HCT116 (cell line): Measurements from ENCODE around the gene HDGF. TPM values are rescaled to one million over a fixed set of nuclear protein-coding genes. Genes with fewer than 3 reads are reported as not detected.

Experiments used
- ATAC-seq: fragments of 200-7000 bp; cut with Tn5 transposase; 2 replicates; pipeline ENCODE4 v1.9.1; 2020; ENCODE audit warnings: mild to moderate bottlenecking, moderate library complexity
- BruUV-seq: library from RNA; stranded (reverse); fragments of 400-500 nt; replicated peaks from 2 replicates; lab custom pipeline; 2021; lab: Mats Ljungman, UMichigan
- CTCF ChIA-PET: fragments of 300-600 bp; sonication (Branson Sonifier 250); formaldehyde crosslinking; loops from one replicate; lab custom pipeline; 2021; ENCODE audit warnings: antibody characterized with exemption; lab: Charles Lee
- POLR2A ChIA-PET: fragments of 300-600, 350-600 bp; sonication (Branson Sonifier 250); formaldehyde crosslinking; loops from one replicate; lab custom pipeline; 2021; ENCODE audit warnings: antibody characterized with exemption; lab: Charles Lee
- RAD21 ChIA-PET, 2 experiments: fragments of 300-600 bp; sonication (Branson Sonifier 250); formaldehyde crosslinking; loops; one replicate each; lab custom pipeline; 2023; ENCODE audit warnings: low total read pairs in 2 of 2; ENCODE audit not compliant: uncharacterized antibody in 2 of 2, unreplicated experiment in 2 of 2, low non-redundant PET in 1 of 2; lab: Charles Lee
- DNase-seq: peaks from one replicate; pipeline ENCODE4 v3.0.0-alpha.2; 2010; ENCODE audit warnings: low read depth, low spot score
- H2AFZ ChIP-seq: fragments of 200-600 bp; shearing (Covaris generic), sonication (generic); 2 replicates; pipeline ENCODE4 v1.6.1; 2017; ENCODE audit warnings: low read depth, mixed run types, mixed read lengths, antibody characterized with exemption, low read length; ENCODE audit not compliant: poor library complexity, severe bottlenecking
- H3K27ac ChIP-seq: 2 replicates; pipeline ENCODE4 v1.5.1; 2012; ENCODE audit warnings: low read depth, low read length
- H3K27me3 ChIP-seq: fragments of 200-600 bp; sonication (generic); 2 replicates; pipeline ENCODE4 v1.6.1; 2016; ENCODE audit warnings: mixed run types, low read length, mixed read lengths; ENCODE audit not compliant: insufficient read depth
- H3K36me3 ChIP-seq, 2 experiments: fragments of 200-500 bp in 1 of 2; fragments of 200-600 bp in 1 of 2; sonication (Bioruptor generic) in 1 of 2; sonication (generic) in 1 of 2; 2 replicates each; pipeline versions ENCODE4 v1.5.1 to v1.6.1; 2014 to 2016; ENCODE audit warnings: low read length in 2 of 2, inconsistent platforms in 1 of 2, mixed read lengths in 1 of 2, mixed run types in 1 of 2; ENCODE audit not compliant: insufficient read depth in 2 of 2, control insufficient read depth in 1 of 2
- H3K4me1 ChIP-seq, 2 experiments: fragments of 200-600 bp in 1 of 2; sonication (generic) in 1 of 2; 2 replicates each; pipeline versions ENCODE4 v1.5.1 to v1.6.1; 2012 to 2017; ENCODE audit warnings: low read length in 2 of 2, inconsistent platforms in 1 of 2, mild to moderate bottlenecking in 1 of 2, mixed read lengths in 1 of 2, mixed run types in 1 of 2, moderate library complexity in 1 of 2; ENCODE audit not compliant: insufficient read depth in 2 of 2, control insufficient read depth in 1 of 2
- H3K4me2 ChIP-seq: fragments of 200-600 bp; sonication (generic); 2 replicates; pipeline ENCODE4 v1.6.1; 2017; ENCODE audit warnings: mixed run types, low read length, mixed read lengths
- H3K4me3 ChIP-seq, 2 experiments: fragments of 200-600 bp in 1 of 2; sonication (generic) in 1 of 2; replicated peaks in 1 of 2; 2 replicates each; pipeline ENCODE4 v1.5.1; 2011 to 2016; ENCODE audit warnings: low read length in 2 of 2, control low read depth in 1 of 2, low read depth in 1 of 2, mild to moderate bottlenecking in 1 of 2, mixed read lengths in 1 of 2, mixed run types in 1 of 2
- H3K79me2 ChIP-seq: fragments of 200-600 bp; sonication (generic); 2 replicates; pipeline ENCODE4 v1.6.1; 2017; ENCODE audit warnings: mild to moderate bottlenecking, mixed run types, low read length, moderate library complexity, mixed read lengths; ENCODE audit not compliant: insufficient read depth
- H3K9ac ChIP-seq: fragments of 200-600 bp; sonication (generic); 2 replicates; pipeline ENCODE4 v1.6.1; 2016; ENCODE audit warnings: low read length, mixed read lengths
- H3K9me2 ChIP-seq: fragments of 200-600 bp; sonication (generic), shearing (Covaris generic); 2 replicates; pipeline ENCODE4 v1.6.1; 2017; ENCODE audit warnings: mixed run types, mild to moderate bottlenecking, moderate library complexity; ENCODE audit not compliant: insufficient read depth
- H3K9me3 ChIP-seq, 2 experiments: fragments of 200-500 bp in 1 of 2; fragments of 200-600 bp in 1 of 2; sonication (Bioruptor generic) in 1 of 2; sonication (generic) in 1 of 2; 2 replicates each; pipeline ENCODE4 v1.6.1; 2014 to 2017; ENCODE audit warnings: low read length in 2 of 2, mixed read lengths in 2 of 2, inconsistent platforms in 1 of 2, low read depth in 1 of 2, mild to moderate bottlenecking in 1 of 2, mixed run types in 1 of 2, moderate library complexity in 1 of 2; ENCODE audit not compliant: control insufficient read depth in 1 of 2, insufficient read depth in 1 of 2
- H4K20me1 ChIP-seq: fragments of 200-600 bp; sonication (generic), shearing (Covaris generic); 2 replicates; pipeline ENCODE4 v1.6.1; 2017; ENCODE audit warnings: mixed run types, mild to moderate bottlenecking, moderate library complexity; ENCODE audit not compliant: insufficient read depth
- ATF3 ChIP-seq: IDR thresholded peaks from 2 replicates; pipeline ENCODE4 v1.6.1; 2012
- CBX3 ChIP-seq: IDR thresholded peaks from 2 replicates; pipeline ENCODE4 v1.6.1; 2012; ENCODE audit warnings: low read depth
- CEBPB ChIP-seq: IDR thresholded peaks from 2 replicates; pipeline ENCODE4 v1.6.1; 2012; ENCODE audit warnings: low read depth
- ELF1 ChIP-seq: IDR thresholded peaks from 2 replicates; pipeline ENCODE4 v1.6.1; 2012; ENCODE audit warnings: low read depth, borderline replicate concordance
- EZH2 ChIP-seq: fragments of 200-600 bp; sonication (generic); IDR thresholded peaks from 2 replicates; pipeline ENCODE4 v1.6.1; 2017; ENCODE audit warnings: antibody characterized with exemption, mixed run types
- JUND ChIP-seq: IDR thresholded peaks from 2 replicates; pipeline ENCODE4 v1.6.1; 2012
- POLR2AphosphoS5 ChIP-seq: IDR thresholded peaks from 2 replicates; pipeline ENCODE4 v1.6.1; 2011; ENCODE audit warnings: mild to moderate bottlenecking, low read depth, low read length, moderate library complexity
- TCF7L2 ChIP-seq: IDR thresholded peaks from 2 replicates; pipeline ENCODE4 v1.7.0; 2011; ENCODE audit warnings: borderline replicate concordance, inconsistent platforms; ENCODE audit not compliant: insufficient read depth, insufficient read length; ENCODE audit errors: extremely low read depth
- YY1 ChIP-seq: IDR thresholded peaks from 2 replicates; pipeline ENCODE4 v1.6.1; 2011; ENCODE audit warnings: low read length, low read depth, moderate library complexity, mild to moderate bottlenecking; ENCODE audit not compliant: insufficient replicate concordance; ENCODE audit errors: extremely low read depth
- ZFX ChIP-seq: fragments of 450-650 bp; IDR thresholded peaks from 2 replicates; pipeline ENCODE4 v1.6.1; 2017
- intact Hi-C: fragments of 100-400 bp; cut with micrococcal nuclease; formaldehyde crosslinking; loops from 2 replicates; pipeline ENCODE4 v1.10.0; 2022
- total RNA-seq: library from RNA; stranded (reverse); gene quantifications from one replicate; pipeline ENCODE4 v1.2.1, GENCODE V29; 2021; ENCODE audit not compliant: unreplicated experiment

Gene HDGF
- total RNA-seq, 1 experiment from 2014 or later, result 304 TPM

- ATAC-seq (no peak), DNase-seq (no peak)
- Histone ChIP-seq H3K4me1 (peaks cover 5 to 8% of the 10 kb centered on the region in 2 experiments; a peak in 3 of 4 replicates), H3K27ac (no peak overlapping the region), H3K4me3 (no peak overlapping the region), H4K20me1 (no peaks in the 10 kb centered on the region), H3K27me3 (no peaks in the 10 kb centered on the region), H3K4me2 (no peak overlapping the region), H3K9ac (no peak overlapping the region), H2AFZ (no peak overlapping the region), H3K9me3 (no peaks in the 10 kb centered on the region), H3K79me2 (peaks cover 16% of the 10 kb centered on the region), H3K36me3 (peaks cover 8 to 21% of the 10 kb centered on the region in 2 experiments; a peak in 3 of 4 replicates), H3K9me2 (no peaks in the 10 kb centered on the region)
- intact Hi-C loops, result no loop called here
- CTCF ChIA-PET, result no interaction called here
- TF ChIP-seq CEBPB (no peak), ELF1 (no peak), EZH2 (no peak), ZFX (no peak), POLR2AphosphoS5 (no peak), CBX3 (no peak)
- RAD21 ChIA-PET, result no interaction called here
- no TSS peak for BruUV-seq
- POLR2A ChIA-PET, result no interaction called here
Observed at GRCh38 chr1:156733989-156734584, 17.4 kb downstream of the HDGF start.

GRCh38 chr1:156728599-156729462 lies 22.6 kb downstream of the HDGF start, which contains the start of gene ISG20L2:
ISG20L2 (minus strand) TSS chr1:156728766; CDS start chr1:156727652, 1,114 bp downstream.
- POLR2A ChIA-PET, result interaction anchor here (0.7 to 4.9 kb wide), 14 partner anchors 10 to 259 kb away, joined by 3 to 69 read pairs (median 8); partner anchors contain the start of genes CRABP2, HDGF, MRPL24 and NTRK1
- H2AFZ ChIP-seq, result no peak within 1 kb of the TSS
- peaks cover 8 to 19% of the 10 kb centered on the region in 2 experiments for H3K36me3 ChIP-seq
- intact Hi-C loops, result loop anchor here (1.0 kb wide), 2 partner anchors 12 to 38 kb away; partner anchors contain the start of genes MRPL24 and PRCC
- no peaks in the 10 kb centered on the region for H3K9me3 ChIP-seq
- RAD21 ChIA-PET, result interaction anchor here (0.7 to 1.5 kb wide), 8 partner anchors 12 to 161 kb away, joined by 3 to 6 read pairs (median 4); partner anchors contain the start of genes HDGF (in 1 of the 2), MRPL24 (in 1 of the 2) and PRCC (in 1 of the 2)
- peak; percentile 86 for TF ChIP-seq POLR2AphosphoS5
- TF ChIP-seq JUND, result no peak
- TF ChIP-seq TCF7L2, result peak; percentile 65
- no peak for TF ChIP-seq ATF3
- peak; percentile 21 for TF ChIP-seq YY1
- peak; percentile 92 for TF ChIP-seq ZFX
- CTCF ChIA-PET, result interaction anchor here (0.6 to 10.8 kb wide), 12 partner anchors 12 to 199 kb away, joined by 3 to 508 read pairs (median 8); partner anchors contain the start of genes CRABP2, INSRR, NTRK1 and PRCC
- peak within 1 kb of the TSS; percentile 81 for H3K27ac ChIP-seq
- peaks cover 15% of the 10 kb centered on the region; the same call in 1 of the 2 replicates for H4K20me1 ChIP-seq
- H3K4me1 ChIP-seq, result peaks cover 24 to 34% of the 10 kb centered on the region in 2 experiments
- peak; percentile 97 for DNase-seq
- H3K27me3 ChIP-seq, result no peaks in the 10 kb centered on the region
- H3K4me2 ChIP-seq, result peak within 1 kb of the TSS; percentile 97
- no peaks in the 10 kb centered on the region for H3K9me2 ChIP-seq
- peak; percentile 85 for ATAC-seq
- H3K9ac ChIP-seq, result peak within 1 kb of the TSS; percentile 93
- peak within 1 kb of the TSS; percentile 92 to 93 for H3K4me3 ChIP-seq
- TSS peak; percentile 77 for BruUV-seq
- H3K79me2 ChIP-seq, result peaks cover 57% of the 10 kb centered on the region
